ENCODE results near the gene WWOX.

The WWOX gene

DNA sequence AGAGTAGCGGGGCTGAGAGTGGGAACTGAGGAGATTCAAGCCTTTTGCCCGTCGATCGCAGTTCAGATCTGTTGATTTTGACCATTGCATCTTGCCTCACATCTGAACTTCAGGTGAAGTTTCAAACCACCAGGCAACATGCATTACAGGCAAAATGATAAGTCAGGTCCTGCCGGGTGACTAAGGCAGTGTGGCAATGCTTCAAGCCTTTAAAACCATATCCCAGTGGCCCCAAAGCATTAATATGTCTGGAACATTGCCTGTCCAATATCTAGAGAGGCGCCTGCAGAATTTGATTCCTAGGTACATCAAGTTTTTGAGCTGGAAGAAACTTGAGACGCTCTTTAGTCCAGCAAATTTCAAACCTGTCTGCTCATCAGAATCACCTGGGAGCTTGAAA, 998.3 kb downstream of the WWOX start:
- no peak overlapping the region for H3K9ac ChIP-seq (ENCODE audit: low read length)
- no peaks in the 10 kb centered on the region for H3K4me1 ChIP-seq (ENCODE audit: control insufficient read depth, insufficient read depth, low read length)
- no peaks in the 10 kb centered on the region for H3K36me3 ChIP-seq (ENCODE audit: control insufficient read depth, insufficient read depth, low read length)
- H3K9me3 ChIP-seq (ENCODE audit: control insufficient read depth, low read length): no peaks in the 10 kb centered on the region
- H3K27me3 ChIP-seq (ENCODE audit: control insufficient read depth, insufficient read depth, low read length): no peaks in the 10 kb centered on the region
- H3K4me3 ChIP-seq (ENCODE audit: low read length): no peak overlapping the region

GRCh38 chr16:79098907-79099306, 999.5 kb downstream of the WWOX start:
- Histone ChIP-seq H3K9ac (ENCODE audit: low read length) (no peak overlapping the region), H3K27me3 (ENCODE audit: control insufficient read depth, insufficient read depth, low read length) (no peaks in the 10 kb centered on the region), H3K4me3 (ENCODE audit: low read length) (no peak overlapping the region), H3K4me1 (ENCODE audit: control insufficient read depth, insufficient read depth, low read length) (no peaks in the 10 kb centered on the region), H3K36me3 (ENCODE audit: control insufficient read depth, insufficient read depth, low read length) (no peaks in the 10 kb centered on the region), H3K9me3 (ENCODE audit: control insufficient read depth, low read length) (no peaks in the 10 kb centered on the region)

DNA sequence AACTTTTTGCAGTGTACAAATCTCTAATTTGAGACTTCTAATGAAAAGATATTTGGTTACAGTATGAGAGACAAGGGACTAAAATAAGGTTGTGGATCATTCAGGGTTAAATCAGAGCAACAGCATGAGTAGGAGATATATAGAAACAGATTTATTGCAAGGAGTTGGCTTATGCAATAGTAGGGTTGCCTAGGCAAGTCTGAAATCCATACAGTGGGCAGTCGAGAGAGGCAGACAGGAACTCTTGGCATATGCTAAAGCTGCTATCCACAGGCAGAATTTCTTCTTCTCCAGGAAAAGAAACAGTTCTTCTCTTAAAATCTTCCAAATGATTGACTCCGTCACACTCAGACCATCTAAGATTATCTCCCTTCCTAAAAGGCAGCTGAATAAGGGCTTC, 1000.3 kb downstream of the WWOX start:
- no peak overlapping the region for H3K9ac ChIP-seq (ENCODE audit: low read length)
- H3K27me3 ChIP-seq (ENCODE audit: control insufficient read depth, insufficient read depth, low read length): no peaks in the 10 kb centered on the region
- H3K36me3 ChIP-seq (ENCODE audit: control insufficient read depth, insufficient read depth, low read length): no peaks in the 10 kb centered on the region
- H3K4me3 ChIP-seq (ENCODE audit: low read length): no peak overlapping the region
- no peaks in the 10 kb centered on the region for H3K9me3 ChIP-seq (ENCODE audit: control insufficient read depth, low read length)
- H3K4me1 ChIP-seq (ENCODE audit: control insufficient read depth, insufficient read depth, low read length): no peaks in the 10 kb centered on the region

DNA sequence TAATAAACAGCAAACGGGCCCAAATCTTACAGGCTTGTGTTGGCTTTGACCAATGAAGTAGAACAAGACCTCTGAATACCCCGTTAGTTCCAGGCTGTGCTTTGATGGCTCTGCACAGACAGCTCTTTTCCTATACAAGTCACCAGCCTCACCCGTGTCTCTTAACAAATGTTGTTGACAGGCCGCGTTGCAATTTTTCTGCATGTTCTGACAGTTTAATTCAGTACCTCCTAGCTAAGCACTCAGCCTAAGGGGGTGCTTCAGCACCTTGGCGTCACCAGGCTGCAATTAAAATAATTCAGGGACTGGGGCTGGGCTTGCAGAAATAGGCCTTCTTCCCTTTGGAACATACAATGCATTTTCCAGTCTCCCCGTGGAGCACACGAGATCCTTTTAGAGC, 1001.0 kb downstream of the WWOX start:
- Histone ChIP-seq H3K27me3 (ENCODE audit: control insufficient read depth, insufficient read depth, low read length) (no peaks in the 10 kb centered on the region), H3K9me3 (ENCODE audit: control insufficient read depth, low read length) (no peaks in the 10 kb centered on the region), H3K4me1 (ENCODE audit: control insufficient read depth, insufficient read depth, low read length) (no peaks in the 10 kb centered on the region), H3K9ac (ENCODE audit: low read length) (no peak overlapping the region), H3K36me3 (ENCODE audit: control insufficient read depth, insufficient read depth, low read length) (no peaks in the 10 kb centered on the region), H3K4me3 (ENCODE audit: low read length) (no peak overlapping the region)

- Histone ChIP-seq H3K4me3 (ENCODE audit: low read length) (no peak overlapping the region), H3K27me3 (ENCODE audit: control insufficient read depth, insufficient read depth, low read length) (no peaks in the 10 kb centered on the region), H3K36me3 (ENCODE audit: control insufficient read depth, insufficient read depth, low read length) (no peaks in the 10 kb centered on the region), H3K9me3 (ENCODE audit: control insufficient read depth, low read length) (no peaks in the 10 kb centered on the region), H3K9ac (ENCODE audit: low read length) (no peak overlapping the region), H3K4me1 (ENCODE audit: control insufficient read depth, insufficient read depth, low read length) (no peaks in the 10 kb centered on the region)
These were observed 1002.0 kb downstream of the WWOX start for GRCh38 chr16:79101491-79101890.

DNA sequence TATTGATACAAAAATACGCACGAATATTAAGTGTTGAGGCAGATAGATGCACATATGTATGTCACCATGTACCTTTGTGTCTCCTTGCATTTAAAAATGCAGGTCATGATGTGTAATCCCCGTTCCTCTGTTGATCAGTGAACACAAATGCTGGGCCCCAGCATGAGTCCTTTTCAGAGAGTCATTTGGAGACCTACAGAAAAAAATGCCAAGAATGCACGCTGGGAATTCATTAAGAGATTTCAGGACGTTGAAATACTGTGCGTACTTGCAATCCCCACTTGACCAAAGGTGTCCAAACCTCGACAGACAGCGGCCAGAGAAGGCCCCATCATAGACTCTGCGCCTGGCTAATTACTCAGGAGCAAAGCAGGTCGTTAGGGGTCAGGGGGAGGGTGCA, 1005.1 kb downstream of the WWOX start:
- H3K9ac ChIP-seq (ENCODE audit: low read length): no peak overlapping the region
- H3K36me3 ChIP-seq (ENCODE audit: control insufficient read depth, insufficient read depth, low read length): no peaks in the 10 kb centered on the region
- H3K4me1 ChIP-seq (ENCODE audit: control insufficient read depth, insufficient read depth, low read length): no peaks in the 10 kb centered on the region
- H3K27me3 ChIP-seq (ENCODE audit: control insufficient read depth, insufficient read depth, low read length): no peaks in the 10 kb centered on the region
- no peaks in the 10 kb centered on the region for H3K9me3 ChIP-seq (ENCODE audit: control insufficient read depth, low read length)
- H3K4me3 ChIP-seq (ENCODE audit: low read length): no peak overlapping the region

- no peaks in the 10 kb centered on the region for H3K36me3 ChIP-seq (ENCODE audit: control insufficient read depth, insufficient read depth, low read length)
- H3K27me3 ChIP-seq (ENCODE audit: control insufficient read depth, insufficient read depth, low read length): no peaks in the 10 kb centered on the region
- no peaks in the 10 kb centered on the region for H3K9me3 ChIP-seq (ENCODE audit: control insufficient read depth, low read length)
- H3K9ac ChIP-seq (ENCODE audit: low read length): no peak overlapping the region
- no peak overlapping the region for H3K4me3 ChIP-seq (ENCODE audit: low read length)
- no peaks in the 10 kb centered on the region for H3K4me1 ChIP-seq (ENCODE audit: control insufficient read depth, insufficient read depth, low read length)
These were observed 1007.8 kb downstream of the WWOX start for GRCh38 chr16:79107301-79107700.

GRCh38 chr16:79109771-79110170, 1010.3 kb downstream of the WWOX start:
- H3K27me3 ChIP-seq (ENCODE audit: control insufficient read depth, insufficient read depth, low read length): no peaks in the 10 kb centered on the region
- H3K9me3 ChIP-seq (ENCODE audit: control insufficient read depth, low read length): no peaks in the 10 kb centered on the region
- no peak overlapping the region for H3K4me3 ChIP-seq (ENCODE audit: low read length)
- H3K9ac ChIP-seq (ENCODE audit: low read length): no peak overlapping the region
- H3K36me3 ChIP-seq (ENCODE audit: control insufficient read depth, insufficient read depth, low read length): no peaks in the 10 kb centered on the region
- no peaks in the 10 kb centered on the region for H3K4me1 ChIP-seq (ENCODE audit: control insufficient read depth, insufficient read depth, low read length)

- Histone ChIP-seq H3K4me3 (ENCODE audit: low read length) (no peak overlapping the region), H3K27me3 (ENCODE audit: control insufficient read depth, insufficient read depth, low read length) (no peaks in the 10 kb centered on the region), H3K9ac (ENCODE audit: low read length) (no peak overlapping the region), H3K9me3 (ENCODE audit: control insufficient read depth, low read length) (no peaks in the 10 kb centered on the region), H3K4me1 (ENCODE audit: control insufficient read depth, insufficient read depth, low read length) (no peaks in the 10 kb centered on the region), H3K36me3 (ENCODE audit: control insufficient read depth, insufficient read depth, low read length) (no peaks in the 10 kb centered on the region)
These were observed 1010.8 kb downstream of the WWOX start for GRCh38 chr16:79110242-79110641.

DNA sequence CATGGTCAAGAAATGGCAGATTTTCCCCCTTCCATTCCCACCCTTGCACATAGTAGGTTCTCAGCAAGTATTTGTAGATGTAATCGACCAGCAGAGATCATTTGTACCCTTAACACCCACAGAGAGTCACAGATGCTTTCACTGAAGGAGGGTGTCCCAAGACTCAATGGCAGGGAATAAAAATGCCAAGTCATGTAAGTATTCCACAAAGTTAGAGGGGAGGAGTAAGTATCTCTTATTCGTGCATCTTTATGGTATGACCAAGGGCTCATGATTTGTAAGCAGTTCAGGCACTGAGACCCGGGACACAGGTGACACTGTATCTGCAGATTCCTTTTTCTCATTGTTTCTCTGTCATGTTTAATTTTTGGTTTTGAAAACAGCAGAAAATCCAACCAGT, 1011.5 kb downstream of the WWOX start:
- no peak overlapping the region for H3K9ac ChIP-seq (ENCODE audit: low read length)
- no peaks in the 10 kb centered on the region for H3K36me3 ChIP-seq (ENCODE audit: control insufficient read depth, insufficient read depth, low read length)
- no peaks in the 10 kb centered on the region for H3K4me1 ChIP-seq (ENCODE audit: control insufficient read depth, insufficient read depth, low read length)
- H3K27me3 ChIP-seq (ENCODE audit: control insufficient read depth, insufficient read depth, low read length): no peaks in the 10 kb centered on the region
- no peaks in the 10 kb centered on the region for H3K9me3 ChIP-seq (ENCODE audit: control insufficient read depth, low read length)
- no peak overlapping the region for H3K4me3 ChIP-seq (ENCODE audit: low read length)

DNA sequence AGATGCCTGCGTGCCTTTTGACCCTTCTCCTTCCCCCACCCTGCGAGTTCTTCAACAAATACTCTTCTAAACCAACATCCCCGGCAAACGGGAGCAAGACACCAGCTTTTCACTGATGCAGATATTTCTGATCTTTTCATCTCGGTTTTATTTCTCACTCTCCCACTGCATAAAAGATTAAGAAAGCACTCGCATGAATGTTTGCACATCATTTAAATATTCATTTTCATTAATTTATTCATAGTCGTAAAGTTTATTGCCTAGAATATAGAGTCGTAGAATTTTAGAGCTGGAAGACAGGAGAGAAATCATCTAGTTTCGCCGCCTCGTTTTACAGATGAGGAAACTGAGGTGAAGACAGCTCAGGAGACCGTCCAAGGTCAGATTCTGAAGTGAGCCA, 1013.0 kb downstream of the WWOX start:
- H3K9me3 ChIP-seq (ENCODE audit: control insufficient read depth, low read length): peaks cover 5% of the 10 kb centered on the region
- no peaks in the 10 kb centered on the region for H3K27me3 ChIP-seq (ENCODE audit: control insufficient read depth, insufficient read depth, low read length)
- H3K9ac ChIP-seq (ENCODE audit: low read length): no peak overlapping the region
- H3K4me3 ChIP-seq (ENCODE audit: low read length): no peak overlapping the region
- no peaks in the 10 kb centered on the region for H3K36me3 ChIP-seq (ENCODE audit: control insufficient read depth, insufficient read depth, low read length)
- H3K4me1 ChIP-seq (ENCODE audit: control insufficient read depth, insufficient read depth, low read length): no peaks in the 10 kb centered on the region

DNA sequence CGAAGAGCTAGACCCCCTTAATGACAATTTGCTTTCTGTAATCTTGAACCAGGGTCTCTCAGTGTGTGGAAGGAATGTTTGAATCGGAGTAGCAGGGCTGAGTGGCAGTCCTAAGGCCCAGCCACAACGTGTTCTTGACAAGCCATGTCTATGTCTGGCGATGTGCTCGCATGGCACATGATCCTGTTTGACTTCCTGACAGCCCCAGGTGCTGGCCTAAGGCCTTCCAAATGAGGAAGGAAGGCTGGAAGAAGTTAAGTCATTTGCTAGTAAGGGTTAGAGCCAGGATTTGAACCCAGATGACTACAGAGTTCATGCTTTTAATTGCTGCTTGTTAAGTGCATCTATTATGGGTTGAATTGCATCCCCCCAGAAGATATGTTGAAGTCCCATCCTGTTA, 1014.4 kb downstream of the WWOX start:
- no peak overlapping the region for H3K4me3 ChIP-seq (ENCODE audit: low read length)
- no peaks in the 10 kb centered on the region for H3K36me3 ChIP-seq (ENCODE audit: control insufficient read depth, insufficient read depth, low read length)
- peaks cover 5% of the 10 kb centered on the region for H3K9me3 ChIP-seq (ENCODE audit: control insufficient read depth, low read length)
- H3K4me1 ChIP-seq (ENCODE audit: control insufficient read depth, insufficient read depth, low read length): no peaks in the 10 kb centered on the region
- H3K27me3 ChIP-seq (ENCODE audit: control insufficient read depth, insufficient read depth, low read length): no peaks in the 10 kb centered on the region
- H3K9ac ChIP-seq (ENCODE audit: low read length): no peak overlapping the region

GRCh38 chr16:79114759-79115158, 1015.3 kb downstream of the WWOX start:
- Histone ChIP-seq H3K4me1 (ENCODE audit: control insufficient read depth, insufficient read depth, low read length) (no peaks in the 10 kb centered on the region), H3K27me3 (ENCODE audit: control insufficient read depth, insufficient read depth, low read length) (peaks cover 1% of the 10 kb centered on the region), H3K9me3 (ENCODE audit: control insufficient read depth, low read length) (peaks cover 5% of the 10 kb centered on the region), H3K4me3 (ENCODE audit: low read length) (no peak overlapping the region), H3K9ac (ENCODE audit: low read length) (no peak overlapping the region), H3K36me3 (ENCODE audit: control insufficient read depth, insufficient read depth, low read length) (no peaks in the 10 kb centered on the region)

Data from mucosa of stomach (tissue), 1 donor.